ENCODE results near the gene CDH18. TPM values are rescaled to one million over a fixed set of nuclear protein-coding genes. Genes with fewer than 3 reads are reported as not detected.
A peak's percentile ranks its signal among the peaks of the same experiment; 100 is the strongest.

CDH18 gene
- total and polyA plus RNA-seq, 2 of the 13 experiments (the other 11 are each of a cell fraction or from before 2014, with no cell fraction given): not detected

GRCh38 chr5:19927919-19928318 lies 60.1 kb downstream of the CDH18 start:
- CTCF ChIA-PET (ENCODE audit: low intra/inter-chr PET ratio, low total read pairs): no interaction called here
- H4K20me1 ChIP-seq (ENCODE audit: insufficient read depth, low read length): no peaks in the 10 kb centered on the region
- DNase-seq (ENCODE audit: low spot score) (peak; percentile 2), ATAC-seq (peak; percentile 83), FAIRE-seq (no peak)
- POLR2A ChIA-PET: no interaction called here
- TF ChIP-seq FOXP1 (IDR thresholded peaks at IDR 0.05) (no peak), FOXP1 (CRISPR knock-in tag; IDR thresholded peaks at IDR 0.05) (peak; percentile 23; the same call in 1 of the 2 replicates), ZBTB33 (CRISPR knock-in tag; IDR thresholded peaks at IDR 0.05) (no peak)
- H3K36me3 ChIP-seq (replicated peaks in 1 of 2; ENCODE audit: control insufficient read depth in 1 of 2, insufficient read depth in 2 of 2, low read length in 2 of 2): no peaks in the 10 kb centered on the region
- no peaks in the 10 kb centered on the region for H3K9me3 ChIP-seq (ENCODE audit: low read length)
- H3K27me3 ChIP-seq (ENCODE audit: control insufficient read depth in 1 of 2, insufficient read depth in 2 of 2, low read length in 2 of 2): no peaks in the 10 kb centered on the region; a peak in 1 of 5 replicates
- no peak overlapping the region for H3K4me3 ChIP-seq (replicated peaks in 1 of 3; ENCODE audit: insufficient read depth in 1 of 3, low read depth in 2 of 3, low read length in 3 of 3)
- no peaks in the 10 kb centered on the region for H3K79me2 ChIP-seq (ENCODE audit: insufficient read depth, low read length)
- 0% methylated on average over 3 of the region's 3 CpGs for WGBS (ENCODE audit: low lambda C conversion rate)
- no peaks in the 10 kb centered on the region for H3K4me1 ChIP-seq (ENCODE audit: insufficient read depth, low read length)
- H3K4me2 ChIP-seq (ENCODE audit: low read depth, low read length): no peak overlapping the region
- H3K9ac ChIP-seq (ENCODE audit: insufficient read depth, low read depth, low read length): no peak overlapping the region
- no TSS peak for BruUV-seq (replicated peaks)
- H2AFZ ChIP-seq (ENCODE audit: low read length): no peak overlapping the region
- in situ Hi-C loops (cut with HindIII; ENCODE audit: extremely low pct_ligation_motif_present, low pct_unique_long_range_greater_than_20kb): no loop called here
- intact Hi-C loops (cut with micrococcal nuclease; ENCODE audit: unreplicated experiment): no loop called here
- H3K27ac ChIP-seq (ENCODE audit: extremely low read length, insufficient read depth, low read length): no peak overlapping the region

- Histone ChIP-seq H3K4me1 (ENCODE audit: insufficient read depth, low read length) (no peaks in the 10 kb centered on the region), H2AFZ (ENCODE audit: low read length) (no peak overlapping the region), H3K4me2 (ENCODE audit: low read depth, low read length) (no peak overlapping the region), H3K9ac (ENCODE audit: insufficient read depth, low read depth, low read length) (no peak overlapping the region), H3K9me3 (ENCODE audit: low read length) (no peaks in the 10 kb centered on the region), H3K4me3 (replicated peaks in 1 of 3; ENCODE audit: insufficient read depth in 1 of 3, low read depth in 2 of 3, low read length in 3 of 3) (no peak overlapping the region), H3K79me2 (ENCODE audit: insufficient read depth, low read length) (no peaks in the 10 kb centered on the region), H3K27ac (ENCODE audit: extremely low read length, insufficient read depth, low read length) (no peak overlapping the region), H3K27me3 (ENCODE audit: control insufficient read depth in 1 of 2, insufficient read depth in 2 of 2, low read length in 2 of 2) (no peaks in the 10 kb centered on the region; a peak in 1 of 5 replicates), H4K20me1 (ENCODE audit: insufficient read depth, low read length) (no peaks in the 10 kb centered on the region), H3K36me3 (replicated peaks in 1 of 2; ENCODE audit: control insufficient read depth in 1 of 2, insufficient read depth in 2 of 2, low read length in 2 of 2) (no peaks in the 10 kb centered on the region)
- BruUV-seq (replicated peaks): no TSS peak
- TF ChIP-seq RAD21 (CRISPR knock-in tag; IDR thresholded peaks at IDR 0.05): no peak
- peak; percentile 57 for TF ChIP-seq CREB1 (IDR thresholded peaks at IDR 0.05)
- TF ChIP-seq CREB1 (CRISPR knock-in tag; IDR thresholded peaks at IDR 0.05): no peak
- no peak for DNase-seq (ENCODE audit: low spot score)
- ChIA-PET POLR2A (no interaction called here), CTCF (ENCODE audit: low intra/inter-chr PET ratio, low total read pairs) (no interaction called here)
- no peak for ATAC-seq
- in situ Hi-C loops (cut with HindIII; ENCODE audit: extremely low pct_ligation_motif_present, low pct_unique_long_range_greater_than_20kb) (no loop called here), intact Hi-C loops (cut with micrococcal nuclease; ENCODE audit: unreplicated experiment) (no loop called here)
- WGBS (ENCODE audit: low lambda C conversion rate): 5% methylated on average over 2 of the region's 2 CpGs
- no peak for FAIRE-seq
Measured at GRCh38 chr5:19927170-19927569, 60.8 kb downstream of the CDH18 start.
